ENCODE results near the gene DDX6. TPM values are rescaled to one million over a fixed set of nuclear protein-coding genes. Genes with fewer than 3 reads are reported as not detected.
"Not testable (repeated sequence)": the region's sequence is repeated elsewhere in the genome, so short reads cannot be mapped to it uniquely, and the experiment has no call there.

DDX6 gene
- total and polyA plus RNA-seq, 2 of the 8 experiments (the other 6 are each of a cell fraction or from before 2014, with no cell fraction given) = 29.8 to 181 TPM

- H3K27ac ChIP-seq (ENCODE audit: low read depth, low read length); H3K4me1 ChIP-seq (replicated peaks in 1 of 4; ENCODE audit: control insufficient read depth in 3 of 4, insufficient read depth in 4 of 4, low read length in 3 of 4); H3K18ac ChIP-seq (ENCODE audit: extremely low read depth, low read length); H3K4me2 ChIP-seq (ENCODE audit: insufficient read depth in 1 of 2, low read depth in 2 of 2, low read length in 2 of 2); CTCF ChIA-PET (ENCODE audit: partially characterized antibody); H2BK120ac ChIP-seq (replicated peaks; ENCODE audit: low read depth, low read length); H3K4ac ChIP-seq (replicated peaks; ENCODE audit: insufficient read length, low read depth, low read length); POLR2A ChIA-PET (ENCODE audit: partially characterized antibody); H2AK5ac ChIP-seq (ENCODE audit: low read depth, low read length); H2BK12ac ChIP-seq (ENCODE audit: low read depth, low read length); FAIRE-seq; H3K56ac ChIP-seq (replicated peaks; ENCODE audit: insufficient read length, low read depth, low read length); H2BK20ac ChIP-seq (ENCODE audit: low read length); H3K4me3 ChIP-seq (ENCODE audit: extremely low read depth in 1 of 4, insufficient read depth in 2 of 4, low read depth in 3 of 4, low read length in 4 of 4); H3K14ac ChIP-seq (ENCODE audit: insufficient read length); H4K20me1 ChIP-seq (replicated peaks in 1 of 2; ENCODE audit: control insufficient read depth in 1 of 2, insufficient read depth in 2 of 2, low read length in 2 of 2); H2AFZ ChIP-seq (ENCODE audit: low read length); H3K79me1 ChIP-seq (ENCODE audit: low read depth, low read length); H3K23me2 ChIP-seq (ENCODE audit: low read depth, low read length); H4K5ac ChIP-seq (ENCODE audit: insufficient read length, low read depth, low read length); H3K23ac ChIP-seq (ENCODE audit: insufficient read length); H4K91ac ChIP-seq (replicated peaks; ENCODE audit: insufficient read length, low read length); H2BK15ac ChIP-seq (ENCODE audit: low read length); H2BK5ac ChIP-seq (ENCODE audit: low read depth, low read length); DNase-seq (ENCODE audit: low read depth in 1 of 2, low spot score in 2 of 2); H3K9ac ChIP-seq (replicated peaks in 1 of 4; ENCODE audit: extremely low read depth in 1 of 4, low read depth in 3 of 4, low read length in 3 of 4); H3K27me3 ChIP-seq (replicated peaks in 1 of 4; ENCODE audit: control insufficient read depth in 3 of 4, extremely low read depth in 1 of 4, insufficient read depth in 3 of 4, low read length in 3 of 4); H4K8ac ChIP-seq (ENCODE audit: extremely low read depth, insufficient read depth, low read length): not testable (repeated sequence)
- Histone ChIP-seq H3K79me2 (ENCODE audit: control insufficient read depth in 1 of 2, insufficient read depth in 2 of 2, low read length in 2 of 2) (peaks cover 8 to 60% of the 10 kb centered on the region in 2 experiments), H3K36me3 (ENCODE audit: control insufficient read depth in 2 of 4, insufficient read depth in 4 of 4, low read length in 3 of 4) (peaks cover 0 to 30% (median 14%) of the 10 kb centered on the region in 4 experiments; a peak in 5 of 8 replicates), H3K9me3 (ENCODE audit: insufficient read depth in 2 of 2, low read depth in 1 of 2, low read length in 1 of 2) (peaks cover 15 to 17% of the 10 kb centered on the region in 2 experiments; a peak in 3 of 4 replicates)
- WGBS, 2 experiments (ENCODE audit: extremely low coverage in 1 of 2, insufficient coverage in 1 of 2, insufficient read length in 1 of 2, insufficient replicate concordance in 2 of 2, low coverage in 1 of 2, low lambda C conversion rate in 2 of 2, missing lambda C conversion rate in 1 of 2) = 75% methylated on average over 4 of the region's 6 CpGs; no CpG with 5 or more reads in 1 of the 2 experiments
Measured at GRCh38 chr11:118729753-118730152, 61.2 kb downstream of the DDX6 start.
